GM18511 (cell line): ENCODE data around the gene DPT.

Source experiments
- ATAC-seq: cut with Tn5 transposase; IDR thresholded peaks from one replicate; pipeline ENCODE4 v1.9.1; 2021; ENCODE audit warnings: mild to moderate bottlenecking, moderate library complexity; ENCODE audit not compliant: unreplicated experiment

Gene DPT

DNA sequence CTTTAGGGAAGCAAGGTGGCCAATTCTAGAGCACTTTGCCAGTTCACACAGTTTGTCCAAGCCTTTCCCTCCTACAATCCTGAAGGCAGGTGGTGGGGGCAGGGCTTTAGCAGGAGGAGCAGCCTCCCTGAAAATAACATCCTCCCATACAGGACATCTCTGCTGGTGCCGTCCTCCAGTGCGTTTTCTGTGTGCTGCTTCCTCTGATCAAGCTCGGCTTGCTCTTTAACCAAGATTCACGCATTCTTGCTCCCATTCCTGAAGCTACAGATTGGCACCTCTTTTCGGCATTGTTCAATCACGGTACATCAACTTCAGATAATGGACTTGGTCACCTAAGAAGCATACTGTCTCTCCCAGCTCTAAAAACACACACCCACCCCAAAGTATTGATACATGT lies 7.5 kb upstream of the DPT start:
- ATAC-seq = no peak

DNA sequence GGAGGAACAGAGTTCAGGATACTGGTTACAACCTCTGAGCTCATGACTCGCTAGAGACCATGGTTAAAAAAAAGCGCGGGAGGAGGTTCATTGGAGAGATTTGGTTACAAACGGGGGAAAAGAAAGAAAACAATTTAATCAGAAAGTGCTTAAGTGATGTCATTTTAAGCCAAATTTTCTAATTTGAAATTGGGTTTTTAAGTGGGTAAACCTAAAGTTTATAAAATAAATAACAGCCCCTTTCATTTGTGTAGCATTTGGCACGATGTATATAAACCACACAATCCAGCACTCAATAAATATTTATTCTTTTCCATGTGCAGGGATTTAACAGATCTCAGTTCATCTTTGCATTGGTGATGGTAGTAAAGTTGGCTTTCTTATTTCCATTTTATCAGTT lies 7.0 kb upstream of the DPT start:
- no peak for ATAC-seq

DNA sequence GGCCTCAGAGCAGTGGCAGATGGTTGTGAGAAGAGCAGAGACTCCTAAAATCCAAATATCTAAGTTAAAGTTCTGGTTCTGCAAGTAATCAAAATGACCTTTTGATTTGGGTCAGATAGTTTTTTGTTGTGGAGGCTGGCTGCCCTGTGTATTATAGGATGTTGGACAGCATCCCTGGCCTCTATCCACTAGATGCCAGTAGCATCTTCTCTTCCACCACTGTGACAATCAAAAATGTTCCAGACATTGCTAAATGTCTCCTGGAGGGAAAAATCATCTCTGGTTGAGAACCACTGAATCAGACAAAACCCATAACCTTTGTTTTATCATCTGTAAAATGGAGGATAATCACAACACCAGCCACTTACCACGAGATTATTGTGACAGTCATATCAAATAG lies 5.9 kb upstream of the DPT start:
- ATAC-seq = no peak

DNA sequence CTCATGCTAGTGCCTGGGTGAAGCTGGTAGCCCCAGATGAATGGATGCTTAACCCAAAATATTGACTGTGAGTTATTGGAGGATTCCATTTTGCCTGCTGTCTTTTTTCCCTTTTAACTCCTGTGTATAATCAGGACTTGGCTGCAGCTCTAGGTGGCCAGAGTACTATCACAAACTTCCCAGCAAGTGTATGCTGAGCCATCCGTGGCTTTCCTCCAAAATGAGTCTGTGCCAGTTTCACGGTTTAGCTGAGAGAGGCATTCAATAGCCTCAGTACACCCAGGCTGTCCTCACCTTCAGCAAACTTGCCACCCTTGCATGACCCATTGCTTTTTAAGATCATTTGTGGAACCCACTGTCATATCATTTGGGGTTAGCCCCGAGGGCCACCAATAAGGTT lies 5.3 kb upstream of the DPT start:
- no peak for ATAC-seq

DNA sequence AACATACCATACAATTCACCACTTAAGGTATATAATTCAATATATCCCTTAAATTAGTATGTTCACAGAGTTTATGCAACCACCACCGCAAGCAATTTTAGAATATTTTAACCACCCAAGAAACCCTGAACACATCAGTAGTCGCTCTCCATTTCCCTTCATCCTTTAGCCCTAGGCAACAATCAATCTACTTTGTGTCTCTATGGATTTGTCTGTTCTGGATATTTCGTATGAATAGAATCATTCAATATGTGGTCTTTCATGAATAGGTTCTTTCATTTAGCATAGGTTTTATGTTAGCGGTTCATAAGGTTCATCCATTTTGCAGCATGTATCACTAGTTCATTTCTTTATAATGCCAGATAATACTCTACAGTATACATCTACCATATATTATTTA lies 4.2 kb upstream of the DPT start:
- no peak for ATAC-seq

DNA sequence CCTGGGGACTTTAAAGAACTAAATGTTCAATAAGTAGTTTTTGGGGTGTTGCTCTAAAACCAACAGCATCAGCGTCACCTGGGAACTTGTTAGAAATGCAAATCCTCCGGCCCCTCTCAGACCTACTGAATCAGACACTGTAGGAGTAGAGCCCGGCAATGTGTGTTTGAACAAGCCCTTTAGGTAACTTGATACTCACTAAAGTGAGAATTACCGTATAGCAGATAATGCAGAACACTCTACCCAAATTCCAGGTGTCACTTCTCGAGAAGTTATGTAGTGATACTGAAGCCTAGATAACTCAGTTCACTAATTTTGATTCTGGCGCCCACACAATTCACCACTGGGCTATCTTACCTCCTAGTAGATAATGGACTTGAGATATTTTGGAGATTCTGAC lies 3.7 kb upstream of the DPT start:
- no peak for ATAC-seq

DNA sequence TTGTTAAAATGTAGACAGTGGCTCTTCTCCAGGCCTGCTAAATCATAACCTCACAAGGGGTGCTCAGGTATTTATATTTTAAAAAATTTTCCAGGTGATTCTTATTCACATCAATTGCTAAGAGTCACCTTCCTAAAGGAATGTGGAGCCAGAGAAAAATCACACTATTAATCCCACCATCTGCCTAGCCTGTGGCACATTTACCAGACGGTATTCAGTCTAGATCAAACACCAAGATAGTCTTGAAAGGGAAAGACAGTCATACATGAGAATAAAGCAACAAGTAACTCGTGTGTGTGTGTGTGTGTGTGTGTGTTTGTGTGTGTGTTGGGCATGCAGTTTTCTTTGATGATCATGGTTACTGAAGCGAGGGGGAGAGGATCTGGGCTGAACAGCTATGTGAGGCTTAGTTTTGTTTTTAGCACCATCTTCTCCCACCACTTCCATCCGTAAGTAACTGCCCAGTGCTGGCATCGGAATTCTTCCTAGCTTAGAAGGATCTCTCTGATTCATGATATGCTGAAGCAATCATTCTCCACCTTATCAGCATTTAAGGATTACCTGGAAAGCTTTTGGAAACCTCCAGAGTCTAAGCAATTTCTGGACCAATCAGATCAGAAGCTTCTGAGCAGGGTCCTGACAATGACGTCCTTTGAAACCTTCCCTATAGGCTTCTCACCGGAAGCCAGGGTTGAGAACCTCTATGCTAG lies 2.4 kb upstream of the DPT start:
- ATAC-seq = no peak

DNA sequence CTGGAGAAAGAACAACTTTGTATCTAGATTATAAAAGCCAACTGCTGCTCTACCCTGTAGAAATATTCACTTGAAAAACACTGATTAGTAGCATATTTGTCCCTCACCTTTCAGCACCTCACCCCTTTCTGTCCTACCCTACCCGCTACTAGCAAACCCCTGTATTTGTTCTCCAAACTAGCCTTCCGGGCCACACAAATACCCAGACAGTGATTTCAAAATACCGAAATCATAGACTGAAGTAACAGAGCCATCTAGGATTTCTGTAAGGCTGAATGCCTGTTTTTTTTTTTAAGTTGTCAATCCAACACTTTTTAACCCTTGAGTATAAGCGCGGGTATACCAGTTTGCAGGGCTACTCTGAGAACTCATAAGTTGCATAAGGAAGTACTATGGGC lies 398 bp upstream of the DPT start:
- ATAC-seq = no peak

DNA sequence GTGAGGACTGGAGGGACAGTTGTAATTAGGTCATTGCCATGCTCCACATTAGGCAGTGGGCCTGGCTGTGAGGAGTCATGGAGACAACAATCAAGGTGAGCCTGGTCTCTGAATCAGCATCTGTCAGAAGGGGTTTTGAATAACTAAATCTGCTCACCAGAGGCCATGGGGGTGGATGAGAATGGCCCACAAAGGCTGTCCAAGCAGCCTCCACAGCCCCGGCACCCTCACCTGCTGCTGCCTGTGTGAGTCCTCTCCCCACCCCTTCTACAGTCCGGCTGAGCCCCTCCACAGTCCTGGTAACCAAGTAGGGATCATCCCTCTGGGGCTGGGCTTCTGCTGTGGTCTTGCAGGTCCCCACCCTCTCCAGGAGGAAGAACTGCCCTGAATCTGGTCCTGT lies 2.3 kb downstream of the DPT start:
- ATAC-seq = no peak

DNA sequence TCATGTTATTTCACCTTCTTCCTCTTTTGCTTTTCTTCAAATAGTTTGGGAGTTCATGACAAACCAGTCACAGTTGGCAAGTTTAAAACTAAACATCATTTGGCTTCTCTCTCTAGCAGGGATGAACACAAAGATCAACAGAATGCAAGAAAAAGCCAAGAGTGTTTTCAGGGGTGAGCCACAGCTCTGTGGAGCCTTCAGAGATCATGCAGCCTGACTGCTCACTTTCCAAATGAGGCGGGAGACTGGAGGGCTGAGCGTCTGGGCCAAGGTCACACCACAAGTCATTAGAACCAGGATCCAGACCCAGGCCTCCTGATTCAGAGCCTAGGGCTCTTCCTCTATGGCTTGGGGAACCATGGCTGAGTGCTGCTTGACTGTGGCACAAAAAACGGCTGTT lies 2.7 kb downstream of the DPT start:
- ATAC-seq = no peak

DNA sequence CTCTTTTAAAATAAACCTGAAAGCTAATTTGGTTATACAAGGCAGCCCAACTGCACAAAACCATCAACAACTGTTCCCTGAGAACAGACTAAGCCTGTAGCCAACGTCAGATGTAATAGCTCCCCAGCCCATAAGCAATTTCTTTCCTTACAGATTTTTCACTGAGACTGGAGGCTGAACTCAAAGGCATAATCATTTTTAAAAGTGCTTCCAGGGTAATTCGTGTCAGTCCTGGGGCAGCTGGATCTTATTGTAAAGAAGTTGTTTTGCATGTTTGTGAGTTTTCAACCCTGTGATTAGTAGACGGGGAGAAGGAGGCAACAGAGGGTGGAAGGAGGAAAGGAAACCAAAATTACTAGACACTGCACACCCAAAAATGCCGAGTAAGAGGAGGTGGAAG lies 3.2 kb downstream of the DPT start:
- no peak for ATAC-seq

DNA sequence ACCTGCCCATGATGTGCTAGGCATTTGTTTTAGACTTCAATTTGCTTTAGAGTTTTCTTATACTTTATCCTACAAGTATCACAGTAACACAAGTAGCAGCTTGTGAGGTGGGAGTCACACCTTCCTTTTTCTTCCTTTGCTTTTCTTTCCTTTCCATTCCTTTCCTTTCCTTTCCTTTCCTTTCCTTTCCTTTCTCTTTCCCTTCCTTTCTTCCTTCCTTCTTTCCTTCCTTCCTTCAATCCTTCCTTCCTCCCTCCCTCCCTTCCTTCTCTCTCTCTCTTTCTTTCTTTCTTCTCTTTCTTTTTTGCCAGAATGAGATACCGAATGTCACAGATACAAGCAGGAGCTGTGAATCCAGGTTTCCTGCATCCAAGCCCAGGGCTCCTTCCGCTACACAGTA lies 3.9 kb downstream of the DPT start:
- ATAC-seq = no peak

DNA sequence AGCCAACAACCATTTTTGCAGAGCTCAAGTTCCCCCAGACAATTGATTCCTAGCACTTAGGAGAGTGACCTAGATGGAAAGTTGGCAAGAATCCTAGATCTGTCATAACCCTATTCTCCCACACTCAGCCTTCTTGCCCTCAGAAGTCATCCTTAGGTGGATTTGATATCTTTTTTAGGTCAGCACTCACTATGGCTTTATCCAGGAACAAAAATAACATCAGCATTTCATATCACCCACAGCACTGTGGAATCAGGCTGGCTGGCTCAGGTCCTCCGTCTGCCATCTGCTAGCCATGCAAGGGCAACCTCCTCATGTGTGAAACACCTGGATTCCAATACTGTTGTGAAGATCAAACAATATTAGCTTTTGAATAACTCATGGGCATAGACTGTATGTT lies 6.0 kb downstream of the DPT start:
- ATAC-seq = no peak

DNA sequence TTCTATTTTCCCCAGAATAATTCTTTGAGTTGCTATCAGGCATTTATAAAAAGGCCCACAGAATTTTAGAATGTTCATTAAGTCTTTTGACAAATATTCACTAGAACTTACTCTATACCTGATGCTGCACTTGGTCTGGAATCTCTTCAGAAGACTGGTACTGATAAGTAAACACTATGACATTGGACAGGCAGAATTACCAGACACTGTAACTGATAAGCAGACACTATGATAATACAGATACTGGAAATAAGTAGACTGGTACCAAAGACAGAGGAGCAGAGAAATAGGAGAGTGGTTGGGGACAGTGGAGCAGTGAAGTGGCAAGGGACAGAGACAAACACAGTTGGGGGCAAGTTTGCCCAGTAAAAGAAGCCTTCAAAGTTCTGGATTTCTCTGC lies 8.2 kb downstream of the DPT start:
- ATAC-seq = no peak

DNA sequence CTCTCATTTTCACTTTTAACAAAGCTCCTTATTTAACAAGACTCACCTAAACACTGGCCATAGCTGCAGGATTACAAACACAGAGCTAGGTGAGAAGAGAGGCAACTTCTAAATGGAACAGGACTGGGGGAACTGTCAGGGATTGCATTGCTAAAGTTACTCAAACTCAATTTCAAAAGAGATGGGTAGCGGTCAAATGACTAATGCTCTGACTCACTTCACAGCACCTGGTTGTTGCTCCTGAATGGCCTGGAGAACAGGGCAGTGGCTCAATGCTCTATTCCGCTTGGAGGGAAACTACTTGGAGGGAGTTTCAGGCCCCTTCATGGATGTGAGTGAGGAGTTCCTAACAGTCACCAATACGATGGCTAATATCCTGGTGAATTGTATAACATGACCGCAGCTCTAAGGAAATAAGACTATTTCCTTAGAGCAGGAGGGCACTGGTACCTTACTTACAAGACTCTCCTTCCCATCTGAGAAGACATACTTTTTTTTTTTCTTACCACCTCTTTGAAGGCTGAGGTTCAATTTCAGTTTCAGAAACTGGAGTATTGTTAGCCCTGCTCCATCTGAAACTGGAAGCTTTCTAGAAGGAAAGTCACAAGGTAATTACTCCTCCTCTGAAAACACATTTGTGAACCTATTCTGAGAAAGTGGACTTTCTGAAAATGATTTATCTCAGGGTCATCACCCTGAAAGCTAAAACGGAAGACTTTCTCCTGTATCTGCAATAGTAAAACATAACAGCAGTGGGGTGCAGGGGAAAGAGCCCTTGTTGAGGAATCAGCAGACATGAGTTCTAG lies 9.5 kb downstream of the DPT start:
- peak; percentile 88 for ATAC-seq

DNA sequence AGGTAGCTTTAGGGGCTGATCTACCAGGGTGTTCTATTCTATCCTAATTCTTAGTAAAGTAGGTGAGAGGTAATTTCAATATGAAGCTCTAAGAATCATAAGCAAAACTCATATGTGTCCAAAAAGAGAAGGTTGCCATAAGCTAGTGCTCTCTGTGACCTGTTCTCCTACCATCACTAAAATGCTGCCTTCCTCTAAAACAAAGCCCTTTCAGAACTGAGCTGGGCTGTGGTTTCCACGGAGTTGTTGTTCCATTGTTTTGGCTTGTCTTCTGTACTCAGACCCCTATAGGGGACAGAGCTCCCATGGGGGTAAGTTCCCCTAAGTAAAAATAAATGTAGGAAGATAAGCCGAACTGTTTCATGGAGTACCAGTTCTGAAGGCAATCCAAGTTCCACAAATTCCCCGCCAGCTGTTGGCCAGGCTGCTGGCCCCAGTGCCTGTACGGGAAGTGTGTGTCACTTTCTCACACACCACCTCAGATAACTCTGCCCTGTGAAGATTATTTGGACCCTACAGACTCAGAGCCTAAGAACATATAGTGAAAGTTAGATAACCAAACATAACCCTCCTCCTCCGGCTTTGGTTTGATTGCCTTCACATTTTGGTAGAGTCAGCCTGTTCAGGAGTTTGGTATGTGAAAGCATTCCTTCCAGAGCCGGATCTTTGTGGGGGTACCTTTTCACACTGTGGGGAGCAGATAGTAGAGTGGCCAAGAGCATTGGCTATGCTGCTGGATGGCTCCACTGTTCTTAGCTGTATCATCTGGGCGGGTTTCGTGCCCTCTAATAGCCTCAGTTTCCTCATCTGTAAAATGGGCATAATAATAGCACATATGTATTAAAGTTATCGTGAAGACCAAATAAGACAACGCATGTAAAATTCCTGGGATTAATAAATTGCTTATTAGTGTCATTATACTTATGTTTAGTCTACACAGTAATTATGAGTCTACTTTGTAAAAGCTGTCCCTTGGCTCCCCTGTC lies 10.8 kb downstream of the DPT start:
- ATAC-seq = no peak

DNA sequence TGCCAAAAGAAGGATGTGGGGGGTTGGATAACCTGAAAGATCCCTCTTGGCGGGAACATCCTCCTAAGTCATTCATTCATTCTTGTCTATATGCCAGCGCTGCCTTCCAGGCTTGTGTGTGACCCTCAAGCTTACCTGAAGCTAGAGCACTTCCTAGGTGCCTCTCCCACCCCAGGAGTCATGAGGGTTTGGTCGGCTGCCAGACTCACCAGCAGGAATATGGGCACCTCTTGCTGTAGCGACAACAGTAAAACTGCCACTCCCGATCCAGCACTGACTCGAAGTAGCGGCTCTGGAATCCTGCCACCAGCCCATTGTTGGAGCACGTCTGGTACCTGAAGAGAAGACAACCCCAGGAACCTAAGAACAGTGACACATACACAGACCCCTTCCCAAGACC lies 15.0 kb downstream of the DPT start:
- ATAC-seq = no peak

DNA sequence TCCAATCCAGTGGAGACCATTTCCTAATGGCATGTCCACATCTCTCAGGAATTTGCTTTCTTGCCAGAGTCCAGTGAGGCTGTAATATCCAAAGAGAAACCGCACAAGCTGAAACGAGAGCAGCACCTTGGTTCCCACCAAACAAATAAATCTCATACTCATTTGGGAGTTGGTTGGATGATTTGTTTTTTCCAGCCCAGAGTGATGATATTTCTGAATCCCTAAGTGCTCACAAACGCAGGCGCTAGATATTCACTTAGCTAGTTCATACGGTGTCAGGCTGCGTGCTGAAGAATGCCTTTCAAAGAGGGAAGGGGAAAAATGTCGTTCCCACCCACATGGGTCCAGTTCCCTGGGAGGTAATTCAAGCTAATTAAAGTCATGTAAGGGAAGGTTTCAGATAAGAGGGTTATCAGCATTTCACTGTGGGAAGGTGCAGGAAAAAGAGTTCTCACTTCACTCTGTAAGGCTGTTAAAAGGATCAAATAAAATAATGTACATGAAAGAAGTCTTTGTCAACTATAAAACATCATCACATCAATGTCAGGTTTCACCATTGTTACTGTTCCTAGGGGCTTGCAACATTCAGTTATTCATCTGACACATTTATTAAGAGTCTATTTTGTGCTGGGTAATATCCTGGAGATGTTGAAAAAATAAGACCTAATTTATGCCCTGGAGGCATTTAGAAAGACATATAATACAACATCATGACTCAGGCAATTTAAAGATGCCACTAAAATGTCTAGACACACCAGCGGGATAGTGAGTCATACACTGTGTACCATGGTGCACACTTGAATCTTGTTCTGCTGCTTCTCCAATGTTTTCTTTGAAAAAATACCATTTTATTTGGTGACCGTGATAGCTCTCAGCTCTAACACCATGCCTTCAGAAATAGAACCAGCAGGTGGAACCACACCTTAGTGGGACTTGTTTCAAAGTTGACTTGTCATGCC lies 19.3 kb downstream of the DPT start:
- ATAC-seq = no peak

DNA sequence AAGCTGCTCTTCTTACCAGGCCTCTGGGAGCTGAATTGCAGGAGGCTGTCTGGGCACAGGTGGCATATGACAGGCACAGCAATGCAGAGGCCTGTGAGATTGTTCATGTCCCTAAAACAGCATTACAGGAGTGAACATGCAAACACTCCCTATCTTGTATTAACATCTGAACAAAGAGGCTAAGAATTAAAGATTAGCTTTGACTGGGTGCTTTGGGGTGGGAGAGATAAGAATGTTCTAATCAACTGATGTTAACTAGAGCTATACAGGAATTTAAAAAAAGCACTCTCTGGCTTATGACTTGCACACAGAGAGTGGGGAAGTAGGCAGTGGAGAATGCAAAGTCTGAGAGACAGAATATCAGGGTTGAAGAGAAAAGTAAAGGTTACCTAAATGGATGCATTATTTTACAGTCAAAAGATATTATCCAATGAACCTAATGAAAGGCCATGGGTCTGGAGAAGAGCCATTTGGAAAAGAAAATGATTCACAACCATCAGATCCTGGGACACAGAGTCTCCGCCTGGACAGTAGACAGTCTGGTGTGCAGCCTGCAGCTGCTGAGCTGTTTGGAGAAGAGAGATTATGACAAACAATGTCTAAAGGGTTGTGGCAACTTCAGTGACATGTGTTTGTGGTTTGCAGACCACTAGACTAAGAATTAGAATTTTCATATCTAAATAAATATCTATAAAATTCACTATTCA lies 20.2 kb downstream of the DPT start:
- ATAC-seq = no peak
